Measurements from ENCODE around the gene BMP8B. TPM values are rescaled to one million over a fixed set of nuclear protein-coding genes. Genes with fewer than 3 reads are reported as not detected.

The BMP8B gene
- total and polyA plus RNA-seq, 11 donors: 0.08 to 0.68 (median 0.49) TPM

- no peak for ATAC-seq
- Histone ChIP-seq H3K4me1 (peaks cover 0 to 8% (median 0%) of the 10 kb centered on the region in 12 donors), H3K27ac (no peak overlapping the region), H3K27me3 (no peaks in the 10 kb centered on the region), H3K36me3 (peaks cover 0 to 59% (median 49%) of the 10 kb centered on the region in 9 donors), H3K4me3 (no peak overlapping the region), H3K9me3 (no peaks in the 10 kb centered on the region)
- WGBS, 4 donors: 92 to 96% (median 96%) methylated on average over 14 to 16 of the region's 16 CpGs
- intact Hi-C loops (cut with DNase I): loop anchor here in 1 of 10 donors (5.0 kb wide), 1 partner anchor 659 kb away; no protein-coding TSS in a partner anchor
- TF ChIP-seq POLR2A (IDR thresholded peaks at IDR 0.05) (no peak), CTCF (IDR thresholded peaks at IDR 0.05) (no peak)
- DNase-seq: no peak
Measured at GRCh38 chr1:39758556-39759435, 29.9 kb downstream of the BMP8B start.

- DNase-seq: no peak
- H3K4me1 ChIP-seq: peaks cover 0 to 8% (median 0%) of the 10 kb centered on the region in 12 donors
- H3K27me3 ChIP-seq: no peaks in the 10 kb centered on the region
- H3K4me3 ChIP-seq: no peak overlapping the region
- TF ChIP-seq POLR2A (IDR thresholded peaks at IDR 0.05): no peak
- no peak for TF ChIP-seq CTCF (IDR thresholded peaks at IDR 0.05)
- WGBS, 4 donors: 83 to 87% (median 84%) methylated on average over 5 of the region's 5 CpGs
- no peak for ATAC-seq
- H3K9me3 ChIP-seq: no peaks in the 10 kb centered on the region
- H3K27ac ChIP-seq: no peak overlapping the region
- intact Hi-C loops (cut with DNase I): loop anchor here in 1 of 10 donors (5.0 kb wide), 1 partner anchor 660 kb away; no protein-coding TSS in a partner anchor
- H3K36me3 ChIP-seq: peaks cover 0 to 72% (median 62%) of the 10 kb centered on the region in 9 donors
Measured at GRCh38 chr1:39757501-39757900, 31.2 kb downstream of the BMP8B start.

GRCh38 chr1:39755965-39756659 is 32.6 kb downstream of the BMP8B start:
- intact Hi-C loops (cut with DNase I): loop anchor here in 1 of 10 donors (5.0 kb wide), 1 partner anchor 661 kb away; no protein-coding TSS in a partner anchor
- Histone ChIP-seq H3K4me1 (peaks cover 0 to 8% (median 0%) of the 10 kb centered on the region in 12 donors), H3K27ac (no peak overlapping the region), H3K27me3 (no peaks in the 10 kb centered on the region), H3K4me3 (no peak overlapping the region), H3K36me3 (peaks cover 0 to 86% (median 76%) of the 10 kb centered on the region in 9 donors), H3K9me3 (no peaks in the 10 kb centered on the region)
- ATAC-seq: no peak
- TF ChIP-seq CTCF (IDR thresholded peaks at IDR 0.05) (no peak), POLR2A (IDR thresholded peaks at IDR 0.05) (no peak)
- 91 to 95% (median 93%) methylated on average over 8 to 9 of the region's 9 CpGs for WGBS, 4 donors
- no peak for DNase-seq

All from heart left ventricle (tissue), 16 donors.